ENCODE results near the gene LRP1B.

- TF ChIP-seq POLR2A (IDR thresholded peaks at IDR 0.05; ENCODE audit: low read depth, low read length) (no peak), POLR2AphosphoS5 (IDR thresholded peaks at IDR 0.05; ENCODE audit: low read depth, low read length) (no peak)
These were observed 1541.1 kb downstream of the LRP1B start for GRCh38 chr2:140589696-140590095.
